Measurements from ENCODE around the gene ATXN2.

DNA sequence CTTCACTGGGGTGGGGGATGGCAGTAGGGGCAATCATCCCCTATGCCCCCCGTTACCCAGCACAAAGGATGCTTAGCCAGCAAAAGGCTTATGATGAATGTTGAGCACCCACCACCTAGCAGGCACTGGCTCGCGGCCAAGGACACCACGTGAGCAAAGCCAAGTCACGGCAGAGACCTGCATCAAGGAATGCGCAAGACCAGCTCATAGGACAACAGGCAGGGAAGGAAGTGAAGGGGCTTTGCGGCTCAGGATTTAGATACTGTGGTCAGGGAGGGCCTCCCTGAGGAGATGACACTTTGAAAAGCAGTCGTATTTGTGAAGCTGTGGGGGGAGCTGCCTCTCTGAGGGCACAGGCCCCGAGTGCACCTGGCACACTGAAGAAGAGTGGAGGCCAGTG, 160.6 kb downstream of the ATXN2 start:
- TF ChIP-seq CTCF (IDR thresholded peaks at IDR 0.05) (no peak), POLR2A (IDR thresholded peaks at IDR 0.05) (no peak)

Data from thyroid gland (tissue), 4 donors.